K562 (cell line): ENCODE data around the gene SERTAD4. TPM values are rescaled to one million over a fixed set of nuclear protein-coding genes. Genes with fewer than 3 reads are reported as not detected.

Experiments
- ATAC-seq: fragments of 200-7000 bp; cut with Tn5 transposase; 3 replicates; pipeline ENCODE4 v1.9.1; 2020; ENCODE audit warnings: moderate library complexity
- BruUV-seq: library from RNA; stranded (reverse); fragments of 400-500 nt; replicated peaks from 2 replicates; lab custom pipeline; 2021; lab: Mats Ljungman, UMichigan
- CTCF ChIA-PET: fragments of 300-600 bp; formaldehyde crosslinking; extraction: SDS; loops from one replicate; lab custom pipeline; 2021; ENCODE audit warnings: low intra/inter-chr PET ratio; lab: Yijun Ruan, JAX
- POLR2A ChIA-PET: fragments of 300-600, 350-650 bp; sonication (Branson Sonifier 250); formaldehyde crosslinking; extraction: SDS; loops from one replicate; lab custom pipeline; 2021; ENCODE audit warnings: antibody characterized with exemption, inconsistent platforms; lab: Yijun Ruan, JAX
- DNase-seq, 4 experiments: peaks; one replicate each; pipeline versions ENCODE4 v3.0.0 to v3.0.0-alpha.2; 2011 to 2018; ENCODE audit warnings: low spot score in 3 of 4, mixed read lengths in 3 of 4; ENCODE audit errors: extremely low read depth in 1 of 4
- FAIRE-seq: peaks from 2 replicates; lab custom pipeline; 2011; peaks lifted over from hg19 to GRCh38; lab: Jason Lieb, UNC
- H2AFZ ChIP-seq: 2 replicates; pipeline ENCODE4 v1.6.0; 2011; ENCODE audit warnings: low read depth, low read length, control low read depth, inconsistent platforms
- H3K27ac ChIP-seq: fragments of 200-600 bp; 3 replicates; pipeline ENCODE4 v1.8.0; 2011; ENCODE audit warnings: low read depth, mild to moderate bottlenecking, control low read depth, inconsistent platforms, low read length, moderate library complexity, mixed read lengths; ENCODE audit errors: extremely low read depth
- H3K27me3 ChIP-seq, 2 experiments: fragments of 300-600 bp in 1 of 2; 2 replicates in 1 of 2; 3 replicates in 1 of 2; pipeline versions ENCODE4 v1.6.0 to v1.8.0; 2011; ENCODE audit warnings: inconsistent platforms in 2 of 2, low read length in 2 of 2, mild to moderate bottlenecking in 1 of 2, mixed read lengths in 1 of 2, moderate library complexity in 1 of 2; ENCODE audit not compliant: control insufficient read depth in 2 of 2, insufficient read depth in 2 of 2
- H3K36me3 ChIP-seq: fragments of 300-600 bp; 3 replicates; pipeline ENCODE4 v1.8.0; 2011; ENCODE audit warnings: mild to moderate bottlenecking, low read length, inconsistent platforms; ENCODE audit not compliant: control insufficient read depth, insufficient read depth
- H3K4me1 ChIP-seq, 2 experiments: fragments of 200-600 bp in 1 of 2; replicated peaks in 1 of 2; 2 replicates in 1 of 2; 3 replicates in 1 of 2; pipeline versions ENCODE4 v1.5.1 to v1.8.0; 2011; ENCODE audit warnings: inconsistent platforms in 2 of 2, low read length in 2 of 2, mild to moderate bottlenecking in 1 of 2, mixed read lengths in 1 of 2, moderate library complexity in 1 of 2; ENCODE audit not compliant: control insufficient read depth in 2 of 2, insufficient read depth in 2 of 2
- H3K4me2 ChIP-seq: 2 replicates; pipeline ENCODE4 v1.6.1; 2011; ENCODE audit warnings: low read length, control low read depth, inconsistent platforms, mixed read lengths; ENCODE audit not compliant: insufficient read depth
- H3K4me3 ChIP-seq: fragments of 200-600 bp; sonication (generic), shearing (Covaris generic); 2 replicates; pipeline ENCODE4 v1.5.1; 2016; ENCODE audit warnings: control low read depth, inconsistent platforms
- H3K79me2 ChIP-seq: fragments of 200-600 bp; 3 replicates; pipeline ENCODE4 v1.8.0; 2011; ENCODE audit warnings: low read length, inconsistent platforms; ENCODE audit not compliant: control insufficient read depth, insufficient read depth
- H3K9ac ChIP-seq, 2 experiments: 2 replicates each; pipeline versions ENCODE4 v1.6.0 to v1.6.1; 2011; ENCODE audit warnings: low read depth in 2 of 2, low read length in 2 of 2, control low read depth in 1 of 2, inconsistent platforms in 1 of 2, mild to moderate bottlenecking in 1 of 2, mixed read lengths in 1 of 2; ENCODE audit not compliant: insufficient read depth in 1 of 2
- H3K9me1 ChIP-seq: one replicate; pipeline ENCODE4 v1.6.0; 2011; ENCODE audit warnings: inconsistent platforms, mild to moderate bottlenecking, low read length, moderate library complexity; ENCODE audit not compliant: control insufficient read depth, insufficient read depth
- H3K9me3 ChIP-seq: replicated peaks from 2 replicates; pipeline ENCODE4 v1.5.1; 2011; ENCODE audit warnings: low read depth, low read length, inconsistent platforms; ENCODE audit not compliant: control insufficient read depth, insufficient read depth
- H4K20me1 ChIP-seq: replicated peaks from 2 replicates; pipeline ENCODE4 v1.6.1; 2011; ENCODE audit warnings: low read length, inconsistent platforms, mixed read lengths; ENCODE audit not compliant: control insufficient read depth, insufficient read depth
- COPS2 ChIP-seq: fragments of 450-650 bp; conservative IDR thresholded peaks from 2 replicates; pipeline ENCODE4 v1.6.1; 2016; ENCODE audit warnings: mild to moderate bottlenecking, moderate library complexity
- EP400 ChIP-seq: fragments of 450-650 bp; IDR thresholded peaks from 2 replicates; pipeline ENCODE4 v1.6.1; 2017; ENCODE audit warnings: antibody characterized with exemption, mild to moderate bottlenecking, moderate library complexity
- HBP1 ChIP-seq: fragments of 450-650 bp; formaldehyde crosslinking; IDR thresholded peaks from 2 replicates; pipeline ENCODE4 v1.4.0; 2022; ENCODE audit warnings: missing genetic modification characterization
- JUN ChIP-seq, 2 experiments: sonication (generic) in 1 of 2; formaldehyde crosslinking in 1 of 2; IDR thresholded peaks; 2 replicates each; pipeline versions ENCODE4 v1.6.1 to v1.8.0; 2012 to 2022; ENCODE audit warnings: borderline replicate concordance in 2 of 2, mild to moderate bottlenecking in 2 of 2, improper control_type of control experiment in 1 of 2, low read depth in 1 of 2, low read length in 1 of 2, missing genetic modification reagents in 1 of 2
- KAT2B ChIP-seq: IDR thresholded peaks from one replicate; pipeline ENCODE4 v1.6.1; 2012; ENCODE audit warnings: low read depth, mild to moderate bottlenecking, control low read depth, inconsistent platforms, low read length, moderate library complexity
- MAZ ChIP-seq, 2 experiments: fragments of 450-650 bp in 1 of 2; sonication (generic) in 1 of 2; formaldehyde crosslinking; IDR thresholded peaks in 1 of 2; conservative IDR thresholded peaks in 1 of 2; 2 replicates each; pipeline versions ENCODE4 v1.4.0 to v1.5.0; 2020; ENCODE audit warnings: mild to moderate bottlenecking in 1 of 2, missing genetic modification reagents in 1 of 2
- MEF2D ChIP-seq: conservative IDR thresholded peaks from 2 replicates; pipeline ENCODE4 v1.6.1; 2016; ENCODE audit warnings: low read depth, missing genetic modification characterization, missing compliant biosample characterization
- SP2 ChIP-seq: IDR thresholded peaks from 2 replicates; pipeline ENCODE4 v1.6.1; 2011; ENCODE audit warnings: mild to moderate bottlenecking, low read depth, low read length, moderate library complexity; ENCODE audit not compliant: poor library complexity, severe bottlenecking; ENCODE audit errors: extremely low read depth
- XRCC3 ChIP-seq: fragments of 450-650 bp; IDR thresholded peaks from 2 replicates; pipeline ENCODE4 v1.6.1; 2017; ENCODE audit warnings: mild to moderate bottlenecking, moderate library complexity
- ZNF24 ChIP-seq: fragments of 450-650 bp; IDR thresholded peaks from 2 replicates; pipeline ENCODE4 v1.6.1; 2016
- ZNF696 ChIP-seq: fragments of 250-450 bp; sonication (Bioruptor Pico); conservative IDR thresholded peaks from 2 replicates; pipeline ENCODE4 v1.4.0; 2020; ENCODE audit warnings: mild to moderate bottlenecking, moderate library complexity
- ZNF785 ChIP-seq: fragments of 250-450 bp; sonication (Bioruptor Pico); IDR thresholded peaks from 2 replicates; pipeline ENCODE4 v1.4.0; 2020; ENCODE audit warnings: mild to moderate bottlenecking
- WGBS: fragments of 100-300 bp; shearing (Covaris generic); methylation state at CpG from one replicate; pipeline ENCODE4 v1.1.6; 2016; ENCODE audit warnings: low coverage, mixed read lengths; ENCODE audit not compliant: insufficient coverage; ENCODE audit errors: missing lambda C conversion rate; 5-methylcytosine and 5-hydroxymethylcytosine counted together
- in situ Hi-C: fragments of 300-500 bp; cut with MboI; formaldehyde crosslinking; loops from 4 replicates; pipeline ENCODE4 v1.15.0; 2018; ENCODE audit warnings: inconsistent platforms, mixed read lengths
- intact Hi-C: fragments of 100-400 bp; cut with micrococcal nuclease; formaldehyde crosslinking; loops from 2 replicates; pipeline ENCODE4 v1.14.2; 2022
- polyA plus RNA-seq, 8 experiments: library from polyadenylated mRNA; depleted of rRNA in 4 of 8; stranded (reverse) in 5 of 8; unstranded in 3 of 8; fragments of >200 nt; fragmentation: Nextera tagmentation in 2 of 8; fragmentation: Illumina TruSeq in 1 of 8; extraction: Ambion mirVana in 2 of 8; extraction: Trizol in 1 of 8; gene quantifications; 2 replicates each; pipeline versions ENCODE4 v1.2.1 to v1.2.3, GENCODE V29; 2011 to 2014; ENCODE audit warnings: inconsistent platforms in 1 of 8, missing spikeins in 1 of 8
- total RNA-seq, 7 experiments: library from RNA; depleted of rRNA in 6 of 7; stranded (reverse); fragments of >200 nt in 6 of 7; fragmentation: Illumina TruSeq in 2 of 7; extraction: Trizol in 2 of 7; gene quantifications; 2 replicates each; pipeline versions ENCODE4 v1.2.1 to v1.2.3, GENCODE V29; 2011 to 2021; ENCODE audit warnings: low replicate concordance in 1 of 7

SERTAD4 gene
- total and polyA plus RNA-seq, 9 of the 15 experiments (the other 6 are each of a cell fraction or from before 2014, with no cell fraction given), result not detected

GRCh38 chr1:210269981-210270380, 37.4 kb downstream of the SERTAD4 start:
- ChIA-PET CTCF (no interaction called here), POLR2A (interaction anchor here (0.6 kb wide), 1 partner anchor 49 kb away, joined by 3 read pairs; no protein-coding TSS in a partner anchor)

More at GRCh38 chr1:210269981-210270380, 37.4 kb downstream of the SERTAD4 start:
- ATAC-seq (no peak), DNase-seq (no peak), FAIRE-seq (no peak)
- no peaks in the 10 kb centered on the region for H3K4me1 ChIP-seq
- intact Hi-C loops, result no loop called here
- no TSS peak for BruUV-seq
- H4K20me1 ChIP-seq, result no peaks in the 10 kb centered on the region
- no peak for TF ChIP-seq EP400
- no peak for TF ChIP-seq MAZ (CRISPR knock-in tag; conservative IDR thresholded peaks at IDR 0.05 in 1 of 2, IDR thresholded peaks at IDR 0.05 in 1 of 2)
- TF ChIP-seq MEF2D, result no peak
- no peak for TF ChIP-seq HBP1 (CRISPR knock-in tag)
- no peak for TF ChIP-seq SP2
- no peak for TF ChIP-seq ZNF24
- TF ChIP-seq JUN (IDR thresholded peaks at IDR 0.05; ENCODE audit: borderline replicate concordance, low read depth, low read length), result no peak
- no peak for TF ChIP-seq JUN (CRISPR knock-in tag; IDR thresholded peaks at IDR 0.05; ENCODE audit: borderline replicate concordance)
- TF ChIP-seq COPS2, result no peak
- no peak for TF ChIP-seq KAT2B
- no peak for TF ChIP-seq ZNF696 (CRISPR knock-in tag)
- TF ChIP-seq XRCC3, result no peak
- no peak for TF ChIP-seq ZNF785 (CRISPR knock-in tag)
- H3K9ac ChIP-seq, result no peak overlapping the region
- in situ Hi-C loops, result no loop called here
- H3K4me3 ChIP-seq, result no peak overlapping the region
- no peak overlapping the region for H3K4me2 ChIP-seq
- WGBS, result 0% methylated on average over 4 of the region's 4 CpGs
- H3K79me2 ChIP-seq, result no peaks in the 10 kb centered on the region
- no peak overlapping the region for H2AFZ ChIP-seq
- no peaks in the 10 kb centered on the region for H3K9me1 ChIP-seq
- H3K9me3 ChIP-seq, result no peaks in the 10 kb centered on the region
- peaks cover 0 to 5% of the 10 kb centered on the region in 2 experiments; a peak in 3 of 5 replicates for H3K27me3 ChIP-seq
- no peak overlapping the region for H3K27ac ChIP-seq
- H3K36me3 ChIP-seq, result no peaks in the 10 kb centered on the region
